C4-2B (cell line): Measurements from ENCODE around the gene MTCP1.

Experiments used
- ZFX ChIP-seq: fragments of 450-650 bp; IDR thresholded peaks from 2 replicates; pipeline ENCODE4 v1.6.1; 2017
- TF ChIP-seq, protein P1 (sequence below): fragments of 450-650 bp; conservative IDR thresholded peaks from 2 replicates; pipeline ENCODE4 v1.5.1; 2017; ENCODE audit warnings: mild to moderate bottlenecking

DNA sequence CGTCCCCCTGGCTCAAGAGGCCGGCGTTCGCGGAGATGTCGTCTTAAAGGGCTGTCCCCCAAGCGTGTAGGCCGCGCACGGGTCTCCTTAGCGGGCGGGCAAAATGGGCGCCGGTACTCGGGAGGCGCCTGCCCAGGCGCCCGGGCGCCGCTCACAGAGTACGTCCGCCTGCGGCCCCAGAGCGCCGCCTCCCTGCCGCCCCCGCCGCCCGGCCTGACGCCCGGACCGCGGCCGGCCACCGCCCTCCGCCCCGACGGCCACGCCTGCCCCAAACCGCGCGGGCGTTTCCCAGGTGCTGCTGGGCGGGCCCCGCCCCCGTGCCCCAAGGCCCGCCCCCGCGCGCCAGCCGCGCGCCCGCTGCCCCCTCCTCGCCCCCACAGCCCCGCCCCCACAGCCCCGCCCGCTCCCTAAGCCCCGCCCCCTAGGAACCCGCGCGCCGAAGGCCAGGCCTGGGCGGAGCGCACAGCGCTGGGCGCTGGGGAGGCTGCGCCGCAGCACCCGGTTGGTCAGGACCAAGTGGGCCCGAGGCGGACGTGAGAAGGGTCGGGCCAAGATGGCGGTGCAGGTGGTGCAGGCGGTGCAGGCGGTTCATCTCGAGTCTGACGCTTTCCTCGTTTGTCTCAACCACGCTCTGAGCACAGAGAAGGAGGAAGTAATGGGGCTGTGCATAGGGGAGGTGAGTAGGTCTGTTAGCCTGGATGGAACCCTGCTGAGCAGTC, at the start of gene MTCP1, which contains the start of the genes BRCC3 and CMC4:
- TF ChIP-seq, protein P1, sequence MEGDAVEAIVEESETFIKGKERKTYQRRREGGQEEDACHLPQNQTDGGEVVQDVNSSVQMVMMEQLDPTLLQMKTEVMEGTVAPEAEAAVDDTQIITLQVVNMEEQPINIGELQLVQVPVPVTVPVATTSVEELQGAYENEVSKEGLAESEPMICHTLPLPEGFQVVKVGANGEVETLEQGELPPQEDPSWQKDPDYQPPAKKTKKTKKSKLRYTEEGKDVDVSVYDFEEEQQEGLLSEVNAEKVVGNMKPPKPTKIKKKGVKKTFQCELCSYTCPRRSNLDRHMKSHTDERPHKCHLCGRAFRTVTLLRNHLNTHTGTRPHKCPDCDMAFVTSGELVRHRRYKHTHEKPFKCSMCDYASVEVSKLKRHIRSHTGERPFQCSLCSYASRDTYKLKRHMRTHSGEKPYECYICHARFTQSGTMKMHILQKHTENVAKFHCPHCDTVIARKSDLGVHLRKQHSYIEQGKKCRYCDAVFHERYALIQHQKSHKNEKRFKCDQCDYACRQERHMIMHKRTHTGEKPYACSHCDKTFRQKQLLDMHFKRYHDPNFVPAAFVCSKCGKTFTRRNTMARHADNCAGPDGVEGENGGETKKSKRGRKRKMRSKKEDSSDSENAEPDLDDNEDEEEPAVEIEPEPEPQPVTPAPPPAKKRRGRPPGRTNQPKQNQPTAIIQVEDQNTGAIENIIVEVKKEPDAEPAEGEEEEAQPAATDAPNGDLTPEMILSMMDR = no peak
- no peak for TF ChIP-seq ZFX
